ENCODE results near the gene TCF12. TPM values are rescaled to one million over a fixed set of nuclear protein-coding genes. Genes with fewer than 3 reads are reported as not detected.

TCF12 gene
- polyA plus RNA-seq, 3 donors: 15.8 to 52.5 (median 27.6) TPM

- H3K4me2 ChIP-seq (replicated peaks; ENCODE audit: extremely low read depth, low read length, poor library complexity, severe bottlenecking): no peak overlapping the region
- peaks cover 9% of the 10 kb centered on the region for H4K20me1 ChIP-seq (ENCODE audit: insufficient read depth, low read length)
- Mint-ChIP-seq H3K9me3 (no peaks in the 10 kb centered on the region), H3K27me3 (ENCODE audit: low read depth in 3 of 3) (peaks cover 0 to 5% (median 0%) of the 10 kb centered on the region in 3 donors), H3K4me3 (no peak overlapping the region), H3K27ac (no peak overlapping the region), H3K4me1 (peaks cover 2% of the 10 kb centered on the region), H3K36me3 (peaks cover 21 to 24% of the 10 kb centered on the region in 2 donors)
- H3K79me2 ChIP-seq (ENCODE audit: insufficient read depth, low read length): peaks cover 10% of the 10 kb centered on the region
- no peaks in the 10 kb centered on the region for H3K27me3 ChIP-seq (ENCODE audit: control insufficient read depth in 2 of 2, insufficient read depth in 2 of 2, low read length in 2 of 2)
- no peaks in the 10 kb centered on the region for H3K9me3 ChIP-seq (replicated peaks in 1 of 2; ENCODE audit: control insufficient read depth in 1 of 2, insufficient read depth in 1 of 2, low read length in 2 of 2)
- H3K27ac ChIP-seq (ENCODE audit: low read depth in 1 of 2, low read length in 2 of 2): no peak overlapping the region
- no peak overlapping the region for H2AFZ ChIP-seq (ENCODE audit: insufficient read depth, low read depth, low read length, poor library complexity, severe bottlenecking)
- peaks cover 14 to 32% of the 10 kb centered on the region in 2 donors for H3K36me3 ChIP-seq (replicated peaks in 1 of 2; ENCODE audit: control insufficient read depth in 1 of 2, insufficient read depth in 2 of 2, low read length in 2 of 2)
- no peak overlapping the region for H3K9ac ChIP-seq (ENCODE audit: insufficient read depth, low read length, poor library complexity, severe bottlenecking)
- TF ChIP-seq CTCF (IDR thresholded peaks at IDR 0.05): no peak
- intact Hi-C loops (cut with micrococcal nuclease): no loop called here
- 94% methylated on average over 3 of the region's 6 CpGs for WGBS (ENCODE audit: insufficient coverage)
- no peak for DNase-seq
- H3K4me3 ChIP-seq (replicated peaks in 1 of 3; ENCODE audit: low read depth in 2 of 3, low read length in 3 of 3): no peak overlapping the region
- no peaks in the 10 kb centered on the region for H3K4me1 ChIP-seq (ENCODE audit: control insufficient read depth in 1 of 2, insufficient read depth in 2 of 2, low read length in 2 of 2)
These were observed 171.5 kb downstream of the TCF12 start for GRCh38 chr15:57089815-57090495.

- no peak overlapping the region for H3K27ac Mint-ChIP-seq
- WGBS (ENCODE audit: insufficient coverage): no CpG with 5 or more reads among the region's 4 CpGs
- H3K36me3 Mint-ChIP-seq: peaks cover 22 to 28% of the 10 kb centered on the region in 2 donors
These were observed 172.0 kb downstream of the TCF12 start for GRCh38 chr15:57090496-57090859.

More at GRCh38 chr15:57090496-57090859, 172.0 kb downstream of the TCF12 start:
- Histone ChIP-seq H3K4me3 (replicated peaks in 1 of 3; ENCODE audit: low read depth in 2 of 3, low read length in 3 of 3) (no peak overlapping the region), H3K27me3 (ENCODE audit: control insufficient read depth in 2 of 2, insufficient read depth in 2 of 2, low read length in 2 of 2) (no peaks in the 10 kb centered on the region), H3K79me2 (ENCODE audit: insufficient read depth, low read length) (peaks cover 10% of the 10 kb centered on the region), H2AFZ (ENCODE audit: insufficient read depth, low read depth, low read length, poor library complexity, severe bottlenecking) (no peak overlapping the region), H3K4me1 (ENCODE audit: control insufficient read depth in 1 of 2, insufficient read depth in 2 of 2, low read length in 2 of 2) (no peaks in the 10 kb centered on the region), H3K36me3 (replicated peaks in 1 of 2; ENCODE audit: control insufficient read depth in 1 of 2, insufficient read depth in 2 of 2, low read length in 2 of 2) (peaks cover 12 to 32% of the 10 kb centered on the region in 2 donors), H3K27ac (ENCODE audit: low read depth in 1 of 2, low read length in 2 of 2) (no peak overlapping the region), H3K9ac (ENCODE audit: insufficient read depth, low read length, poor library complexity, severe bottlenecking) (no peak overlapping the region), H3K9me3 (replicated peaks in 1 of 2; ENCODE audit: control insufficient read depth in 1 of 2, insufficient read depth in 1 of 2, low read length in 2 of 2) (no peaks in the 10 kb centered on the region), H4K20me1 (ENCODE audit: insufficient read depth, low read length) (peaks cover 9% of the 10 kb centered on the region), H3K4me2 (replicated peaks; ENCODE audit: extremely low read depth, low read length, poor library complexity, severe bottlenecking) (no peak overlapping the region)
- intact Hi-C loops (cut with micrococcal nuclease): no loop called here
- DNase-seq: no peak
- Mint-ChIP-seq H3K9me3 (no peaks in the 10 kb centered on the region), H3K4me1 (peaks cover 2% of the 10 kb centered on the region), H3K27me3 (ENCODE audit: low read depth in 3 of 3) (peaks cover 0 to 5% (median 0%) of the 10 kb centered on the region in 3 donors), H3K4me3 (no peak overlapping the region)
- TF ChIP-seq CTCF (IDR thresholded peaks at IDR 0.05): no peak

All from CD14-positive monocyte (primary cell).